Gastroesophageal sphincter (tissue), 4 donors: ENCODE measurements around the gene HCRTR2. TPM values are rescaled to one million over a fixed set of nuclear protein-coding genes. Genes with fewer than 3 reads are reported as not detected.
A peak's percentile ranks its signal among the peaks of the same experiment; 100 is the strongest.
"Not testable (repeated sequence)": the region's sequence is repeated elsewhere in the genome, so short reads cannot be mapped to it uniquely, and the experiment has no call there.

Experiments used
- ATAC-seq: fragments of 150-250 bp; one replicate; pipeline ENCODE4 v1.9.1; 2016; ENCODE audit warnings: mild to moderate bottlenecking, moderate library complexity
- H3K27ac ChIP-seq, 4 donors: fragments of 200-600 bp; sonication (generic) in 3 of 4; 1 replicate in 3 of 4; 2 replicates in 1 of 4; pipeline ENCODE4 v1.5.1; 2016 to 2019
- H3K27me3 ChIP-seq: fragments of 200-600 bp; sonication (generic); one replicate; pipeline ENCODE4 v1.5.1; 2019
- H3K36me3 ChIP-seq, 2 donors: fragments of 200-600 bp; sonication (generic); one replicate each; pipeline ENCODE4 v1.5.1; 2019; ENCODE audit warnings: control low read depth in 1 of 2
- H3K4me1 ChIP-seq, 3 donors: fragments of 200-600 bp; sonication (generic); 1 replicate in 2 of 3; 2 replicates in 1 of 3; pipeline ENCODE4 v1.5.1; 2016 to 2019; ENCODE audit warnings: control low read depth in 2 of 3
- H3K4me3 ChIP-seq, 2 donors: fragments of 200-600 bp; sonication (generic); one replicate each; pipeline ENCODE4 v1.5.1; 2019; ENCODE audit warnings: mild to moderate bottlenecking in 1 of 2, moderate library complexity in 1 of 2
- H3K9me3 ChIP-seq, 3 donors: fragments of 200-600 bp; sonication (generic); one replicate each; pipeline ENCODE4 v1.5.1; 2017 to 2019; ENCODE audit warnings: control low read depth in 2 of 3
- CTCF ChIP-seq, 4 experiments: fragments of 200-600 bp in 2 of 4; fragments of 450-650 bp in 2 of 4; sonication (generic) in 1 of 4; IDR thresholded peaks; one replicate each; pipeline ENCODE4 v1.5.1; 2017 to 2019; ENCODE audit warnings: antibody characterized with exemption in 4 of 4, mild to moderate bottlenecking in 2 of 4, moderate library complexity in 2 of 4
- EP300 ChIP-seq: sonication (generic); formaldehyde crosslinking; IDR thresholded peaks from one replicate; pipeline ENCODE4 v1.6.1; 2017; ENCODE audit warnings: antibody characterized with exemption, mild to moderate bottlenecking
- POLR2A ChIP-seq, 2 donors: fragments of 450-650 bp; IDR thresholded peaks; one replicate each; pipeline ENCODE4 v1.6.1; 2017; ENCODE audit warnings: antibody characterized with exemption in 2 of 2, mild to moderate bottlenecking in 2 of 2, moderate library complexity in 1 of 2
- POLR2AphosphoS5 ChIP-seq: sonication (generic); formaldehyde crosslinking; IDR thresholded peaks from one replicate; pipeline ENCODE4 v1.6.1; 2017; ENCODE audit warnings: antibody characterized with exemption
- WGBS, 2 donors: methylation state at CpG; one replicate each; pipeline ENCODE4 v1.1.5; 2018; ENCODE audit warnings: low coverage in 1 of 2; 5-methylcytosine and 5-hydroxymethylcytosine counted together
- total RNA-seq, 4 donors: library from RNA; depleted of rRNA; stranded (reverse); fragments of >200 nt; gene quantifications; one replicate each; pipeline ENCODE4 v1.1.0, GENCODE V29; 2016

HCRTR2 gene
- total RNA-seq, 4 donors from 2014 or later = 0.42 TPM; not detected in 3

- H3K27ac ChIP-seq = no peak overlapping the region
- 70 to 71% methylated on average over 2 of the region's 2 CpGs for WGBS, 2 donors
- no peaks in the 10 kb centered on the region for H3K27me3 ChIP-seq
- no peaks in the 10 kb centered on the region for H3K9me3 ChIP-seq
- no peaks in the 10 kb centered on the region for H3K36me3 ChIP-seq
- ATAC-seq = no peak
- no peaks in the 10 kb centered on the region for H3K4me1 ChIP-seq
- TF ChIP-seq POLR2AphosphoS5 (no peak), EP300 (no peak), POLR2A (IDR thresholded peaks at IDR 0.05) (no peak), CTCF (IDR thresholded peaks at IDR 0.05) (no peak)
- H3K4me3 ChIP-seq = no peak overlapping the region
These were observed 37.8 kb downstream of the HCRTR2 start for GRCh38 chr6:55212156-55212555.

- Histone ChIP-seq H3K36me3 (no peaks in the 10 kb centered on the region), H3K9me3 (no peaks in the 10 kb centered on the region), H3K4me1 (no peaks in the 10 kb centered on the region), H3K27me3 (no peaks in the 10 kb centered on the region), H3K4me3 (no peak overlapping the region), H3K27ac (no peak overlapping the region)
- ATAC-seq = no peak
- TF ChIP-seq POLR2A (IDR thresholded peaks at IDR 0.05) (no peak), EP300 (no peak), CTCF (IDR thresholded peaks at IDR 0.05) (no peak), POLR2AphosphoS5 (no peak)
- 68 to 86% methylated on average over 3 of the region's 3 CpGs for WGBS, 2 donors
These were observed 46.6 kb downstream of the HCRTR2 start for GRCh38 chr6:55220961-55221360.

- no peak for ATAC-seq
- no peaks in the 10 kb centered on the region for H3K27me3 ChIP-seq
- H3K9me3 ChIP-seq = no peaks in the 10 kb centered on the region
- H3K4me1 ChIP-seq = no peaks in the 10 kb centered on the region
- WGBS, 2 donors = 71 to 80% methylated on average over 2 of the region's 2 CpGs
- no peaks in the 10 kb centered on the region for H3K36me3 ChIP-seq
- no peak overlapping the region for H3K27ac ChIP-seq
- TF ChIP-seq POLR2A (IDR thresholded peaks at IDR 0.05) (no peak), POLR2AphosphoS5 (no peak), CTCF (IDR thresholded peaks at IDR 0.05) (no peak)
- H3K4me3 ChIP-seq = no peak overlapping the region
These were observed 53.5 kb downstream of the HCRTR2 start for GRCh38 chr6:55227862-55228261.

GRCh38 chr6:55239099-55239498 is 64.8 kb downstream of the HCRTR2 start:
- WGBS, 2 donors = 11 to 14% methylated on average over 1 of the region's 1 CpG
- TF ChIP-seq CTCF (IDR thresholded peaks at IDR 0.05) (no peak), POLR2AphosphoS5 (no peak), EP300 (no peak), POLR2A (IDR thresholded peaks at IDR 0.05) (no peak)
- Histone ChIP-seq H3K9me3 (no peaks in the 10 kb centered on the region), H3K4me1 (no peaks in the 10 kb centered on the region), H3K36me3 (no peaks in the 10 kb centered on the region), H3K4me3 (no peak overlapping the region), H3K27ac (no peak overlapping the region), H3K27me3 (no peaks in the 10 kb centered on the region)
- ATAC-seq = no peak

- not testable (repeated sequence) for H3K4me1 ChIP-seq, H3K9me3 ChIP-seq, H3K27me3 ChIP-seq, H3K27ac ChIP-seq, ATAC-seq, H3K4me3 ChIP-seq, H3K36me3 ChIP-seq
- peak; percentile 15 to 33 (median 26) for TF ChIP-seq CTCF (IDR thresholded peaks at IDR 0.05)
- WGBS, 2 donors = 37 to 61% methylated on average over 5 of the region's 6 CpGs
These were observed 66.8 kb downstream of the HCRTR2 start for GRCh38 chr6:55240975-55241605.
